SK-N-SH (cell line): ENCODE measurements around the gene POU3F1. TPM values are rescaled to one million over a fixed set of nuclear protein-coding genes. Genes with fewer than 3 reads are reported as not detected.

Experiments
- CTCF ChIA-PET: fragments of 300-600, 350-600 bp; formaldehyde crosslinking; extraction: SDS; loops from one replicate; lab custom pipeline; 2021; lab: Yijun Ruan, JAX
- POLR2A ChIA-PET: fragments of 350-600 bp; sonication (Branson Sonifier 250); formaldehyde crosslinking; extraction: SDS; loops from one replicate; lab custom pipeline; 2020; ENCODE audit warnings: antibody characterized with exemption, inconsistent platforms; lab: Yijun Ruan, JAX
- DNase-seq: peaks from one replicate; pipeline ENCODE4 v3.0.0; 2012
- H2AFZ ChIP-seq: fragments of 200-600 bp; sonication (generic); 2 replicates; pipeline ENCODE4 v1.8.1; 2016; ENCODE audit warnings: antibody characterized with exemption, mild to moderate bottlenecking, low read depth
- H3F3A ChIP-seq: fragments of 200-600 bp; sonication (generic); replicated peaks from 2 replicates; pipeline ENCODE3; 2016; ENCODE audit warnings: antibody characterized with exemption, mild to moderate bottlenecking; ENCODE audit not compliant: insufficient read depth
- H3K27ac ChIP-seq, 2 experiments: fragments of 200-500 bp in 1 of 2; fragments of 200-600 bp in 1 of 2; sonication (Bioruptor generic) in 1 of 2; sonication (generic), shearing (Covaris generic) in 1 of 2; 2 replicates each; pipeline versions ENCODE4 v1.5.1 to v1.6.1; 2014 to 2016; ENCODE audit warnings: low read depth in 2 of 2, inconsistent platforms in 1 of 2, low read length in 1 of 2, mild to moderate bottlenecking in 1 of 2, mixed read lengths in 1 of 2
- H3K27me3 ChIP-seq: fragments of 200-600 bp; sonication (generic), shearing (Covaris generic); 2 replicates; pipeline ENCODE4 v1.6.1; 2016; ENCODE audit warnings: mixed run types; ENCODE audit not compliant: insufficient read depth
- H3K36me3 ChIP-seq, 2 experiments: fragments of 200-500 bp in 1 of 2; fragments of 200-600 bp in 1 of 2; sonication (Bioruptor generic) in 1 of 2; sonication (generic) in 1 of 2; replicated peaks in 1 of 2; 2 replicates each; pipeline versions ENCODE3 to v1.5.1; 2014 to 2016; ENCODE audit warnings: low read length in 1 of 2, mild to moderate bottlenecking in 1 of 2; ENCODE audit not compliant: insufficient read depth in 2 of 2, control insufficient read depth in 1 of 2
- H3K4me1 ChIP-seq, 2 experiments: fragments of 200-500 bp in 1 of 2; fragments of 200-600 bp in 1 of 2; sonication (Bioruptor generic) in 1 of 2; sonication (generic), shearing (Covaris generic) in 1 of 2; 2 replicates each; pipeline versions ENCODE4 v1.5.1 to v1.6.1; 2014 to 2016; ENCODE audit warnings: low read depth in 1 of 2, low read length in 1 of 2, mixed run types in 1 of 2; ENCODE audit not compliant: insufficient read depth in 2 of 2, control insufficient read depth in 1 of 2
- H3K4me2 ChIP-seq: fragments of 200-600 bp; sonication (generic), shearing (Covaris generic); 2 replicates; pipeline ENCODE4 v1.6.1; 2017; ENCODE audit warnings: mixed run types
- H3K4me3 ChIP-seq, 2 experiments: fragments of 200-500 bp in 1 of 2; fragments of 200-600 bp in 1 of 2; sonication (Bioruptor generic) in 1 of 2; sonication (generic), shearing (Covaris generic) in 1 of 2; 2 replicates each; pipeline versions ENCODE4 v1.5.1 to v1.8.1; 2014 to 2016; ENCODE audit warnings: low read depth in 2 of 2, inconsistent platforms in 1 of 2, low read length in 1 of 2, mild to moderate bottlenecking in 1 of 2, mixed read lengths in 1 of 2, moderate library complexity in 1 of 2
- H3K79me2 ChIP-seq: fragments of 200-600 bp; sonication (generic); 2 replicates; pipeline ENCODE4 v1.8.1; 2017; ENCODE audit warnings: mild to moderate bottlenecking; ENCODE audit not compliant: insufficient read depth
- H3K9ac ChIP-seq: fragments of 200-600 bp; sonication (generic); 2 replicates; pipeline ENCODE4 v1.6.1; 2017; ENCODE audit warnings: mixed run types
- H3K9me2 ChIP-seq: fragments of 200-600 bp; sonication (generic); 2 replicates; pipeline ENCODE4 v1.6.1; 2017; ENCODE audit warnings: mixed run types
- H3K9me3 ChIP-seq: fragments of 200-600 bp; sonication (generic); 2 replicates; pipeline ENCODE4 v1.6.1; 2017; ENCODE audit warnings: mixed run types, mild to moderate bottlenecking, moderate library complexity
- H4K20me1 ChIP-seq: fragments of 200-600 bp; sonication (generic); 2 replicates; pipeline ENCODE4 v1.6.1; 2017; ENCODE audit warnings: mild to moderate bottlenecking, mixed run types; ENCODE audit not compliant: insufficient read depth
- ELF1 ChIP-seq: IDR thresholded peaks from 2 replicates; pipeline ENCODE4 v1.4.0; 2012
- EP300 ChIP-seq, 2 experiments: IDR thresholded peaks; 2 replicates each; pipeline versions ENCODE4 v1.4.0 to v1.6.1; 2012; ENCODE audit warnings: borderline replicate concordance in 1 of 2, low read depth in 1 of 2, low read length in 1 of 2
- FOXJ3 ChIP-seq: sonication (generic); formaldehyde crosslinking; IDR thresholded peaks from 2 replicates; pipeline ENCODE4 v1.5.1; 2020; ENCODE audit warnings: mild to moderate bottlenecking, missing genetic modification reagents
- GATA2 ChIP-seq: sonication (generic); formaldehyde crosslinking; IDR thresholded peaks from 2 replicates; pipeline ENCODE4 v1.5.0; 2020; ENCODE audit warnings: mild to moderate bottlenecking, missing genetic modification reagents
- IRF3 ChIP-seq: fragments of 150-350 bp; IDR thresholded peaks from 2 replicates; pipeline ENCODE4 v1.6.1; 2016; ENCODE audit warnings: mild to moderate bottlenecking, low read depth, low read length
- RCOR1 ChIP-seq: fragments of 150-350 bp; IDR thresholded peaks from 2 replicates; pipeline ENCODE4 v1.6.1; 2017; ENCODE audit warnings: antibody characterized with exemption, low read length
- REST ChIP-seq: IDR thresholded peaks from 2 replicates; pipeline ENCODE4 v1.6.1; 2012; ENCODE audit warnings: mild to moderate bottlenecking, low read depth, low read length, moderate library complexity
- RFX5 ChIP-seq: IDR thresholded peaks from 2 replicates; pipeline ENCODE4 v1.6.1; 2012; ENCODE audit warnings: mild to moderate bottlenecking, improper control_type of control experiment, low read length
- SIN3A ChIP-seq: IDR thresholded peaks from 2 replicates; pipeline ENCODE4 v1.6.1; 2012; ENCODE audit warnings: low read depth, mild to moderate bottlenecking, low read length, moderate library complexity, borderline replicate concordance
- TAF1 ChIP-seq: IDR thresholded peaks from 2 replicates; pipeline ENCODE4 v1.6.1; 2012; ENCODE audit warnings: low read depth, mild to moderate bottlenecking, low read length, moderate library complexity, borderline replicate concordance
- WGBS: methylation state at CpG from one replicate; pipeline ENCODE4 v1.1.6; 2017; ENCODE audit warnings: low lambda C conversion rate; 5-methylcytosine and 5-hydroxymethylcytosine counted together
- polyA plus RNA-seq, 3 experiments: library from polyadenylated mRNA; depleted of rRNA; stranded (reverse); fragments of >200 nt; gene quantifications; 2 replicates each; pipeline ENCODE4 v1.2.3, GENCODE V29; 2012

The POU3F1 gene
- polyA plus RNA-seq, 1 of the 3 experiments (the other 2 are of a cell fraction), result not detected

GRCh38 chr1:38076455-38076854, 29.9 kb upstream of the POU3F1 start:
- Histone ChIP-seq H3K9ac (no peak overlapping the region), H3K79me2 (no peaks in the 10 kb centered on the region), H3K4me1 (peaks cover 0 to 13% of the 10 kb centered on the region in 2 experiments; a peak in 2 of 4 replicates), H3K36me3 (no peaks in the 10 kb centered on the region), H3K27me3 (peaks cover 25% of the 10 kb centered on the region), H3F3A (no peaks in the 10 kb centered on the region), H3K4me3 (no peak overlapping the region), H3K9me2 (no peaks in the 10 kb centered on the region), H3K27ac (no peak overlapping the region), H3K4me2 (no peak overlapping the region), H3K9me3 (no peaks in the 10 kb centered on the region), H4K20me1 (no peaks in the 10 kb centered on the region), H2AFZ (no peak overlapping the region)
- ChIA-PET CTCF (interaction anchor here (1.5 to 2.0 kb wide), 2 partner anchors 8 to 12 kb away, joined by 3 to 7 read pairs; no protein-coding TSS in a partner anchor), POLR2A (no interaction called here)
- WGBS, result 5% methylated on average over 5 of the region's 6 CpGs
- DNase-seq, result peak; percentile 72
- no peak for TF ChIP-seq SIN3A
- TF ChIP-seq EP300 (IDR thresholded peaks at IDR 0.05; ENCODE audit: borderline replicate concordance in 1 of 2, low read depth in 1 of 2, low read length in 1 of 2), result peak in 1 of 2 experiments; percentile 75; a peak in 2 of 4 replicates
- peak; percentile 77 for TF ChIP-seq GATA2
- TF ChIP-seq ELF1, result no peak
- peak; percentile 83 for TF ChIP-seq FOXJ3
- TF ChIP-seq TAF1, result no peak
- peak; percentile 94 for TF ChIP-seq RCOR1
- no peak for TF ChIP-seq RFX5

GRCh38 chr1:38076038-38076437, 29.4 kb upstream of the POU3F1 start:
- TF ChIP-seq IRF3 (no peak), REST (peak; percentile 98)
- TF ChIP-seq, all 33 proteins: peak for 1
- Histone ChIP-seq H3K79me2 (no peaks in the 10 kb centered on the region), H2AFZ (no peak overlapping the region), H3K27ac (no peak overlapping the region), H3K9me3 (no peaks in the 10 kb centered on the region), H3K27me3 (peaks cover 29% of the 10 kb centered on the region), H4K20me1 (no peaks in the 10 kb centered on the region), H3K4me1 (peaks cover 0 to 13% of the 10 kb centered on the region in 2 experiments; a peak in 2 of 4 replicates), H3K4me2 (no peak overlapping the region), H3K9me2 (no peaks in the 10 kb centered on the region), H3K4me3 (no peak overlapping the region), H3F3A (no peaks in the 10 kb centered on the region), H3K9ac (no peak overlapping the region), H3K36me3 (no peaks in the 10 kb centered on the region)
- POLR2A ChIA-PET, result no interaction called here
- CTCF ChIA-PET, result interaction anchor here (1.5 to 2.0 kb wide), 2 partner anchors 8 to 12 kb away, joined by 3 to 7 read pairs; no protein-coding TSS in a partner anchor
- WGBS, result 4% methylated on average over 6 of the region's 6 CpGs
- DNase-seq, result no peak
